Mammary epithelial cell (primary cell): Measurements from ENCODE around the gene FLT4.

ENCODE experiments used
- CTCF ChIP-seq, 2 donors: IDR thresholded peaks in 1 of 2; conservative IDR thresholded peaks in 1 of 2; 2 replicates each; pipeline ENCODE4 v1.5.1; 2011 to 2012; ENCODE audit warnings: inconsistent platforms in 2 of 2, low read length in 2 of 2, mild to moderate bottlenecking in 2 of 2, control low read depth in 1 of 2, low read depth in 1 of 2; ENCODE audit not compliant: insufficient read depth in 1 of 2; ENCODE audit errors: extremely low read depth in 1 of 2
- EZH2 ChIP-seq: IDR thresholded peaks from 2 replicates; pipeline ENCODE4 v1.6.1; 2012; ENCODE audit warnings: low read length, inconsistent platforms, borderline replicate concordance

- TF ChIP-seq EZH2: no peak
- no peak for TF ChIP-seq CTCF (conservative IDR thresholded peaks at IDR 0.05 in 1 of 2, IDR thresholded peaks at IDR 0.05 in 1 of 2; ENCODE audit: extremely low read depth in 1 of 2, insufficient read depth in 1 of 2, low read depth in 1 of 2, low read length in 2 of 2)
Observed at GRCh38 chr5:180604271-180604670, 45.1 kb downstream of the FLT4 start.
